H9 (cell line): ENCODE results near the gene CYP19A1. TPM values are rescaled to one million over a fixed set of nuclear protein-coding genes. Genes with fewer than 3 reads are reported as not detected.

Source experiments
- DNase-seq: peaks from one replicate; pipeline ENCODE4 v3.0.0-alpha.2; 2017
- H2AFZ ChIP-seq: one replicate; pipeline ENCODE4 v1.6.1; 2013; ENCODE audit warnings: mild to moderate bottlenecking, low read length, control low read depth, moderate library complexity
- H2AK5ac ChIP-seq: 2 replicates; pipeline ENCODE4 v1.6.1; 2013; ENCODE audit warnings: low read length, control low read depth, mixed read lengths; ENCODE audit not compliant: insufficient read length
- H2BK120ac ChIP-seq: one replicate; pipeline ENCODE4 v1.6.1; 2013; ENCODE audit warnings: low read depth, mild to moderate bottlenecking, low read length, control low read depth, inconsistent platforms; ENCODE audit not compliant: poor library complexity, severe bottlenecking
- H2BK12ac ChIP-seq: 2 replicates; pipeline ENCODE4 v1.6.1; 2013; ENCODE audit warnings: low read length, control low read depth, mixed read lengths, low read depth; ENCODE audit not compliant: insufficient read length
- H2BK15ac ChIP-seq: 2 replicates; pipeline ENCODE4 v1.6.1; 2013; ENCODE audit warnings: low read depth, low read length, control low read depth
- H2BK20ac ChIP-seq: one replicate; pipeline ENCODE4 v1.6.1; 2013; ENCODE audit warnings: low read depth, mild to moderate bottlenecking, low read length, control low read depth, inconsistent platforms; ENCODE audit not compliant: poor library complexity, severe bottlenecking
- H2BK5ac ChIP-seq: 2 replicates; pipeline ENCODE4 v1.6.1; 2013; ENCODE audit warnings: low read length, control low read depth, mixed read lengths; ENCODE audit not compliant: insufficient read length
- H3K14ac ChIP-seq: 2 replicates; pipeline ENCODE4 v1.6.1; 2013; ENCODE audit warnings: low read length, control low read depth; ENCODE audit not compliant: insufficient read depth
- H3K18ac ChIP-seq: 2 replicates; pipeline ENCODE4 v1.6.1; 2013; ENCODE audit warnings: low read depth, mild to moderate bottlenecking, mixed read lengths, low read length, control low read depth; ENCODE audit not compliant: insufficient read length
- H3K23ac ChIP-seq: 2 replicates; pipeline ENCODE4 v1.6.1; 2013; ENCODE audit warnings: low read length, control low read depth, mixed read lengths, low read depth; ENCODE audit not compliant: insufficient read length
- H3K23me2 ChIP-seq: 2 replicates; pipeline ENCODE4 v1.6.1; 2013; ENCODE audit warnings: low read depth, mild to moderate bottlenecking, mixed read lengths, low read length, control low read depth; ENCODE audit not compliant: insufficient read length, poor library complexity, severe bottlenecking
- H3K27ac ChIP-seq: 2 replicates; pipeline ENCODE4 v1.5.1; 2013; ENCODE audit warnings: low read length, control low read depth, mixed read lengths, low read depth; ENCODE audit not compliant: insufficient read length
- H3K27me3 ChIP-seq: 2 replicates; pipeline ENCODE4 v1.6.1; 2013; ENCODE audit warnings: low read length, control low read depth, inconsistent platforms; ENCODE audit not compliant: insufficient read depth
- H3K4ac ChIP-seq: 2 replicates; pipeline ENCODE4 v1.6.1; 2013; ENCODE audit warnings: low read depth, mild to moderate bottlenecking, control low read depth, inconsistent platforms, low read length, moderate library complexity
- H3K4me1 ChIP-seq: 2 replicates; pipeline ENCODE4 v1.6.1; 2013; ENCODE audit warnings: low read length, control low read depth, inconsistent platforms; ENCODE audit not compliant: insufficient read depth
- H3K4me2 ChIP-seq: 2 replicates; pipeline ENCODE4 v1.6.1; 2013; ENCODE audit warnings: low read length, control low read depth, mixed read lengths; ENCODE audit not compliant: insufficient read length, insufficient read depth
- H3K56ac ChIP-seq: 2 replicates; pipeline ENCODE4 v1.6.1; 2013; ENCODE audit warnings: low read depth, mild to moderate bottlenecking, mixed read lengths, low read length, control low read depth; ENCODE audit not compliant: insufficient read length
- H3K79me1 ChIP-seq: 2 replicates; pipeline ENCODE4 v1.6.1; 2013; ENCODE audit warnings: low read depth, mild to moderate bottlenecking, moderate library complexity, low read length, control low read depth, inconsistent platforms; ENCODE audit not compliant: insufficient read depth, poor library complexity, severe bottlenecking
- H3K79me2 ChIP-seq: 2 replicates; pipeline ENCODE4 v1.6.1; 2013; ENCODE audit warnings: low read length, control low read depth, inconsistent platforms; ENCODE audit not compliant: insufficient read depth
- H3K9ac ChIP-seq: 2 replicates; pipeline ENCODE4 v1.6.1; 2013; ENCODE audit warnings: low read length, control low read depth, mixed read lengths; ENCODE audit not compliant: insufficient read length; ENCODE audit errors: extremely low read depth
- H3K9me3 ChIP-seq: one replicate; pipeline ENCODE4 v1.6.1; 2013; ENCODE audit warnings: low read depth, low read length, inconsistent platforms; ENCODE audit not compliant: control insufficient read depth
- H3T11ph ChIP-seq: one replicate; pipeline ENCODE4 v1.6.1; 2013; ENCODE audit warnings: mild to moderate bottlenecking, low read length, control low read depth, inconsistent platforms
- H4K20me1 ChIP-seq: one replicate; pipeline ENCODE4 v1.6.1; 2013; ENCODE audit not compliant: control insufficient read depth, insufficient read length, insufficient read depth
- H4K5ac ChIP-seq: 2 replicates; pipeline ENCODE4 v1.6.1; 2013; ENCODE audit warnings: low read depth, mild to moderate bottlenecking, mixed read lengths, low read length, control low read depth; ENCODE audit not compliant: insufficient read length
- H4K8ac ChIP-seq: replicated peaks from 2 replicates; pipeline ENCODE4 v1.6.1; 2013; ENCODE audit warnings: low read length, control low read depth, mixed read lengths, low read depth; ENCODE audit not compliant: insufficient read length
- H4K91ac ChIP-seq: 2 replicates; pipeline ENCODE4 v1.6.1; 2013; ENCODE audit warnings: low read depth, mild to moderate bottlenecking, moderate library complexity, mixed read lengths, low read length, control low read depth; ENCODE audit not compliant: insufficient read length
- H3K27ac Mint-ChIP-seq, 3 experiments: 2 replicates in 2 of 3; 3 replicates in 1 of 3; pipeline ENCODE4 v1.8.0; 2020 to 2021; ENCODE audit warnings: mixed read lengths in 3 of 3, mild to moderate bottlenecking in 1 of 3, moderate library complexity in 1 of 3
- H3K27me3 Mint-ChIP-seq: 2 replicates; pipeline ENCODE4 v1.8.0; 2021; ENCODE audit warnings: low read depth, mild to moderate bottlenecking, moderate library complexity, mixed read lengths
- H3K36me3 Mint-ChIP-seq, 3 experiments: 2 replicates in 2 of 3; 3 replicates in 1 of 3; pipeline ENCODE4 v1.8.0; 2020 to 2021; ENCODE audit warnings: low read depth in 3 of 3, mixed read lengths in 3 of 3; ENCODE audit not compliant: insufficient read depth in 1 of 3
- H3K4me1 Mint-ChIP-seq, 2 experiments: 2 replicates each; pipeline ENCODE4 v1.8.0; 2020; ENCODE audit warnings: mixed read lengths in 2 of 2
- H3K4me3 Mint-ChIP-seq, 2 experiments: 2 replicates in 1 of 2; 3 replicates in 1 of 2; pipeline ENCODE4 v1.8.0; 2020 to 2021; ENCODE audit warnings: mild to moderate bottlenecking in 2 of 2, mixed read lengths in 2 of 2, moderate library complexity in 1 of 2
- H3K9me3 Mint-ChIP-seq, 2 experiments: 2 replicates in 1 of 2; 3 replicates in 1 of 2; pipeline ENCODE4 v1.8.0; 2020; ENCODE audit warnings: mild to moderate bottlenecking in 2 of 2, mixed read lengths in 2 of 2, moderate library complexity in 1 of 2
- WGBS: extraction: QIAGEN DNeasy Blood & Tissue Kit; methylation state at CpG from one replicate; pipeline ENCODE4 v1.1.7; 2013; ENCODE audit warnings: missing lambda C conversion rate, low lambda C conversion rate, mixed read lengths; ENCODE audit not compliant: insufficient read length; ENCODE audit errors: extremely low coverage; 5-methylcytosine and 5-hydroxymethylcytosine counted together
- total RNA-seq: library from RNA; stranded (reverse); gene quantifications from 2 replicates; pipeline ENCODE4 v1.2.1, GENCODE V29; 2021
- TF ChIP-seq, protein P1 (sequence below): fragments of 200-600 bp; sonication (generic); conservative IDR thresholded peaks from 3 replicates; pipeline ENCODE4 v1.8.0; 2021; ENCODE audit warnings: antibody characterized with exemption, mild to moderate bottlenecking

The CYP19A1 gene
- total RNA-seq, 1 experiment from 2014 or later: not detected

DNA sequence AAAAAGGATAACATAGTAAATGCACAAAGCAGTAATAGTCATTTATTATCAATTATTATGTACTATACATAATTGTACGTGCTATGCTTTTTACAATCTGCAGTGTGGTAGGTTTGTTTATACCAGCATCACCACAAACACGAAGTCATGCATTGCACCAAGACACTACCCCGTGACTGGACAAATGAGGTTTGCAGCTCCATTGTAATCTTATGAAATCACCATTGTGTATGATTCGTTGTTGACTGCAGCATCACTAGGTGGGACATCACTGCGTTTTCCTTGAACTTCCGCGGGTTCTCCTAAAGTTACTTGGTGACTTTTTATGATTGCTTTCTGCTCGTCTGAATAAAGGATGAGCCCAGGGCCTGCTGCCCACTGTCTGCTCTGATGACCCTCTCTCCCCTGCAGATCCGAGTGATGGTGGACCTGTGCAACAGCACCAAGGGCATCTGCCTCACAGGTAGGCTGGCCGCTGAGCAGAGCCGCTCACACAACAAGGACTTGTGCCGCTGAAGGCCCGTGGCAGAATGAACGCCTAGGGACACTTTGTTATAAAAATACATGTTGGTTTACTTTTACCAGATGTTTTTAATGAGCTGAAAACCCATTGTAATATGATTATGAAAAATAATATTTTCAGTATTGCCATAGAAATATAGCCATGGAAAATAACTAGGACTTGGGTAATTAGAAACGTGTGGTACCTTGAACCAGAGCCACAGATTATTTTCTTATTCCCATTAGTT lies 38.8 kb upstream of the CYP19A1 start:
- no peaks in the 10 kb centered on the region; a peak in 1 of 7 replicates for H3K36me3 Mint-ChIP-seq
- no peak overlapping the region for H3K27ac Mint-ChIP-seq
- Histone ChIP-seq H2BK120ac (no peak overlapping the region), H3K4me2 (no peak overlapping the region), H3K4me1 (no peaks in the 10 kb centered on the region), H3K9me3 (no peaks in the 10 kb centered on the region), H3K18ac (no peak overlapping the region), H3K4ac (no peak overlapping the region), H3K27ac (no peak overlapping the region), H3K23ac (no peak overlapping the region), H4K91ac (no peak overlapping the region), H2BK15ac (no peak overlapping the region), H2BK20ac (no peak overlapping the region), H4K8ac (no peak overlapping the region), H3K56ac (no peak overlapping the region), H2BK5ac (no peak overlapping the region), H3K23me2 (no peaks in the 10 kb centered on the region), H2AK5ac (no peak overlapping the region), H3K27me3 (no peaks in the 10 kb centered on the region), H4K20me1 (no peaks in the 10 kb centered on the region), H3K14ac (no peak overlapping the region; the same call in 1 of the 2 replicates), H2BK12ac (no peak overlapping the region), H4K5ac (no peak overlapping the region), H3K79me2 (no peaks in the 10 kb centered on the region), H2AFZ (no peak overlapping the region), H3T11ph (no peak overlapping the region), H3K79me1 (no peaks in the 10 kb centered on the region), H3K9ac (no peak overlapping the region)
- no CpG with 5 or more reads among the region's 15 CpGs for WGBS
- no peaks in the 10 kb centered on the region for H3K9me3 Mint-ChIP-seq
- H3K4me3 Mint-ChIP-seq: no peak overlapping the region
- TF ChIP-seq, protein P1, sequence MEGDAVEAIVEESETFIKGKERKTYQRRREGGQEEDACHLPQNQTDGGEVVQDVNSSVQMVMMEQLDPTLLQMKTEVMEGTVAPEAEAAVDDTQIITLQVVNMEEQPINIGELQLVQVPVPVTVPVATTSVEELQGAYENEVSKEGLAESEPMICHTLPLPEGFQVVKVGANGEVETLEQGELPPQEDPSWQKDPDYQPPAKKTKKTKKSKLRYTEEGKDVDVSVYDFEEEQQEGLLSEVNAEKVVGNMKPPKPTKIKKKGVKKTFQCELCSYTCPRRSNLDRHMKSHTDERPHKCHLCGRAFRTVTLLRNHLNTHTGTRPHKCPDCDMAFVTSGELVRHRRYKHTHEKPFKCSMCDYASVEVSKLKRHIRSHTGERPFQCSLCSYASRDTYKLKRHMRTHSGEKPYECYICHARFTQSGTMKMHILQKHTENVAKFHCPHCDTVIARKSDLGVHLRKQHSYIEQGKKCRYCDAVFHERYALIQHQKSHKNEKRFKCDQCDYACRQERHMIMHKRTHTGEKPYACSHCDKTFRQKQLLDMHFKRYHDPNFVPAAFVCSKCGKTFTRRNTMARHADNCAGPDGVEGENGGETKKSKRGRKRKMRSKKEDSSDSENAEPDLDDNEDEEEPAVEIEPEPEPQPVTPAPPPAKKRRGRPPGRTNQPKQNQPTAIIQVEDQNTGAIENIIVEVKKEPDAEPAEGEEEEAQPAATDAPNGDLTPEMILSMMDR: no peak
- no peak for DNase-seq
- H3K4me1 Mint-ChIP-seq: no peaks in the 10 kb centered on the region
- H3K27me3 Mint-ChIP-seq: no peaks in the 10 kb centered on the region; the same call in 1 of the 2 replicates
